Nephron progenitor cell (in vitro differentiated cells): Measurements from ENCODE around the gene KIRREL3.

ENCODE experiments used
- DNase-seq: peaks from one replicate; pipeline ENCODE4 v3.0.0; 2021
- H3K27ac Mint-ChIP-seq: 2 replicates; pipeline ENCODE4 v1.8.0; 2021; ENCODE audit warnings: mild to moderate bottlenecking, moderate library complexity, mixed read lengths
- H3K27me3 Mint-ChIP-seq: 2 replicates; pipeline ENCODE4 v1.8.0; 2021; ENCODE audit warnings: mild to moderate bottlenecking, low read depth, mixed read lengths; ENCODE audit not compliant: poor library complexity
- H3K36me3 Mint-ChIP-seq: 2 replicates; pipeline ENCODE4 v1.8.0; 2021; ENCODE audit warnings: low read depth, mixed read lengths
- H3K4me1 Mint-ChIP-seq: 2 replicates; pipeline ENCODE4 v1.8.0; 2021; ENCODE audit warnings: mixed read lengths
- H3K4me3 Mint-ChIP-seq: 2 replicates; pipeline ENCODE4 v1.8.0; 2021; ENCODE audit warnings: mild to moderate bottlenecking, moderate library complexity, mixed read lengths
- H3K9me3 Mint-ChIP-seq: 2 replicates; pipeline ENCODE4 v1.8.0; 2021; ENCODE audit warnings: mild to moderate bottlenecking, moderate library complexity, mixed read lengths
- TF ChIP-seq, protein P1 (sequence below): fragments of 200-600 bp; sonication (generic); IDR thresholded peaks from 2 replicates; pipeline ENCODE4 v1.5.0; 2021; ENCODE audit warnings: antibody characterized with exemption

Gene KIRREL3

DNA sequence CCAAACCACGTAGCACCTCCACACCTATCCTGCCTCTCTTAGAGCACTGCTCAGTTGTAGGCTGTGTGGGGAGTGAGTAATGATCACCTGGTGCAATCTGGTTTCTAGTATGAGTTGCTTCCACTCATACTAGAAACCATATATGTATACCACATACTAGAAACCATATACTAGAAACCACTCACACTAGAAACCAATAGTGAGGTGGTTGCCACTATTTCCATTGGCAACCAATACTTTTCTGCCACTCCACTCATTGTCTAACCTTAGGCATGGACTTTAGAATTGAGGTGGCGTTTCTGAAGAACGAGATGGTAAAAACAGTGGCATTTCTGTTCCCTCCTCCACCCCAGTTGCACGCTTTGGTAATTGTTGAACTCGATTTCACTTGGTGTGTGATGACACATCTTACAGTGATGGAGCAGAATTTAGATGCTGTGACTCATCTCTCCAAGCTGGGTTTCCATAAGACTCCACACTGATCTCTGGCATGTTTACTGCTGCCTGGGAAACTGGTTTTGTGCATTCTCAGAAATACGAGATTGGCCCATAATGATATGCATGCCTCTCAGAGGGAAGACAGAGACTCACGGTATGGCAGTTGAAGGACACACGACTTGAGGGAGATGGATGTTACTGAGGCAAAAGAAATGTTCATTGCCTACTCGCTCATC, 82.9 kb downstream of the KIRREL3 start:
- peaks cover 3% of the 10 kb centered on the region for H3K27me3 Mint-ChIP-seq
- peaks cover 5% of the 10 kb centered on the region for H3K4me1 Mint-ChIP-seq
- no peak for DNase-seq
- H3K9me3 Mint-ChIP-seq = no peaks in the 10 kb centered on the region
- TF ChIP-seq, protein P1, sequence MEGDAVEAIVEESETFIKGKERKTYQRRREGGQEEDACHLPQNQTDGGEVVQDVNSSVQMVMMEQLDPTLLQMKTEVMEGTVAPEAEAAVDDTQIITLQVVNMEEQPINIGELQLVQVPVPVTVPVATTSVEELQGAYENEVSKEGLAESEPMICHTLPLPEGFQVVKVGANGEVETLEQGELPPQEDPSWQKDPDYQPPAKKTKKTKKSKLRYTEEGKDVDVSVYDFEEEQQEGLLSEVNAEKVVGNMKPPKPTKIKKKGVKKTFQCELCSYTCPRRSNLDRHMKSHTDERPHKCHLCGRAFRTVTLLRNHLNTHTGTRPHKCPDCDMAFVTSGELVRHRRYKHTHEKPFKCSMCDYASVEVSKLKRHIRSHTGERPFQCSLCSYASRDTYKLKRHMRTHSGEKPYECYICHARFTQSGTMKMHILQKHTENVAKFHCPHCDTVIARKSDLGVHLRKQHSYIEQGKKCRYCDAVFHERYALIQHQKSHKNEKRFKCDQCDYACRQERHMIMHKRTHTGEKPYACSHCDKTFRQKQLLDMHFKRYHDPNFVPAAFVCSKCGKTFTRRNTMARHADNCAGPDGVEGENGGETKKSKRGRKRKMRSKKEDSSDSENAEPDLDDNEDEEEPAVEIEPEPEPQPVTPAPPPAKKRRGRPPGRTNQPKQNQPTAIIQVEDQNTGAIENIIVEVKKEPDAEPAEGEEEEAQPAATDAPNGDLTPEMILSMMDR = no peak
- no peak overlapping the region for H3K4me3 Mint-ChIP-seq
- no peak overlapping the region for H3K27ac Mint-ChIP-seq
- no peaks in the 10 kb centered on the region for H3K36me3 Mint-ChIP-seq

DNA sequence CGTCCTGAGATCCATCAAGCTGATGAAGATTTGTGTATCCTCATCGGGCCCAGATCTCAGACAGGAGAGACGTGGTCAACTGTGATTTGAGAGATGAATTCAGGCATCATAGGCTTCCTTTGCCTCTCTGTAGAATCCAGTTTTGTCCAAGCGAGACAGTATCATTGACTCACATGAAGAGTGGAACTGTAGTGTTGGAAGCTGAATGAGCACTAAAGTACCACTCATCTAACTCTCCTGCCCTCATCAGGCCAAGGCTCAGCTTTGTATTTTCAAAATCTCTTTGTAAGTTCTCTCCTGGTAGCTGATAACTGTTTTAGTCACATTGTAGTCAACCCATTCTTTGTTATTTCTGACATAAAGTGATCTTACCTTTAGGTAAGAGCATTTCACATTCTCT, 85.1 kb downstream of the KIRREL3 start:
- Mint-ChIP-seq H3K4me1 (peaks cover 5% of the 10 kb centered on the region), H3K27me3 (peaks cover 3% of the 10 kb centered on the region), H3K9me3 (no peaks in the 10 kb centered on the region), H3K4me3 (no peak overlapping the region), H3K36me3 (no peaks in the 10 kb centered on the region), H3K27ac (no peak overlapping the region)
- DNase-seq = no peak
- TF ChIP-seq, protein P1 = no peak

GRCh38 chr11:126914941-126915340, 85.6 kb downstream of the KIRREL3 start:
- Mint-ChIP-seq H3K4me1 (peaks cover 5% of the 10 kb centered on the region), H3K27me3 (peaks cover 6% of the 10 kb centered on the region), H3K9me3 (no peaks in the 10 kb centered on the region), H3K27ac (no peak overlapping the region), H3K4me3 (no peak overlapping the region), H3K36me3 (no peaks in the 10 kb centered on the region)
- TF ChIP-seq, protein P1 = no peak
- no peak for DNase-seq

DNA sequence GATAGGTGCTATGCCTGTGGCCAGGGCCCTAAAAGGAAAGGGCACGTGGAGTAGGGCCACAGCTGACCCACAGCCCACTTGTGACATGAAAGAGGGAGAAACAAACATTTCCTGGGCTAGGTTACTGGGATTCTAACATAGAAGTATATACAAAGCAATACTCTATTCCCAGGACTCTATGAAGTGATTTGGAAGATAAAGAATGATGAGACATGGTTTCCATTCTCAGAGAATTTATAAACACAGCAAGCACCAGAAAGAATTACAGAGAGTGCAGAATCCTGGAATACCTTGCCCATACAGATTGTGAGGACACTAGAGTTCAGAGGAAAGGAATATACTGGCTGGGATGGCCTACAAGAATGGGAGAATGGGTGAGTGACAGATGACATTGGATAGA, 86.4 kb downstream of the KIRREL3 start:
- H3K9me3 Mint-ChIP-seq = no peaks in the 10 kb centered on the region
- TF ChIP-seq, protein P1 = no peak
- H3K27me3 Mint-ChIP-seq = peaks cover 7% of the 10 kb centered on the region
- H3K27ac Mint-ChIP-seq = no peak overlapping the region
- no peak overlapping the region for H3K4me3 Mint-ChIP-seq
- H3K36me3 Mint-ChIP-seq = no peaks in the 10 kb centered on the region
- peaks cover 5% of the 10 kb centered on the region for H3K4me1 Mint-ChIP-seq
- DNase-seq = no peak

DNA sequence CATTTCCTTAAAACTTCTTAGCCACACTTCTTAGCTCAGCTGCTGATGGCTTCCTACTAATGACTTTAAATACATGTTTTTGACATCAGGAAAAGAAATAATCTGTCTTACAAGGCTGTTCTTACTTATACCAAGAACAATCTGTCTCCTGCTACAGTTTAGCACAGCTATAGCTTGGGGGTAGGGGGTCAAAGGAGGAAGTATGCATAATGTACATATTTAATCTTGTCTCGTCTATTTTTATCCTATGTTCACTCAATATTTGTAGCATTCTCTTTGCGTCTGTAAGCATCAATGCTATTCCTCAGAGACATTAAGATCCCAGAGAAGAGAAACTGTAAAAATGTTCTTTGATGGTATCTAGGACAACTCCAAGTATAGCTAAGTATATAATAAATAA, 96.0 kb downstream of the KIRREL3 start:
- no peaks in the 10 kb centered on the region for H3K9me3 Mint-ChIP-seq
- TF ChIP-seq, protein P1 = no peak
- no peaks in the 10 kb centered on the region for H3K36me3 Mint-ChIP-seq
- no peak for DNase-seq
- no peaks in the 10 kb centered on the region for H3K4me1 Mint-ChIP-seq
- H3K4me3 Mint-ChIP-seq = no peak overlapping the region
- H3K27me3 Mint-ChIP-seq = peaks cover 11% of the 10 kb centered on the region
- no peak overlapping the region for H3K27ac Mint-ChIP-seq

DNA sequence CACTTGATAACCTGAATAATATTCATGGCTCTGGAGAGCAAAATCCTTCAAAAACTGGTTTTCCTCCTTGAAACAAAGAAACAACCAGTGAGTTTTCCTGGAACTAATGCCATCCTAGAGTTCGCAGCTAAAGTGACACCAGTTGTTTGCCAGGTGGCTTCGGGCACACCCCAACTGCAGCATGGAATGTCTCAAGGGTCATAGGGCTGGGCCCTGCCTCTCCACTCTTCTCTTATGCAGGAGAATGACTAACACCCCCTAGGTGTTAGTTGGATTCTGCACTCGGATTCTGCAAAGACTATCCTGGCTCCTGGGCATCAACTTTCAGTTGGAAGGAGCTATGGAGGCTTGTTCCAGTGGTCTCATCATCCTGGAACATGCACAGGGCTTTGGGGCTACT, 98.8 kb downstream of the KIRREL3 start:
- peaks cover 7% of the 10 kb centered on the region for H3K27me3 Mint-ChIP-seq
- peaks cover 7% of the 10 kb centered on the region for H3K9me3 Mint-ChIP-seq
- TF ChIP-seq, protein P1 = no peak
- H3K36me3 Mint-ChIP-seq = peaks cover 2% of the 10 kb centered on the region
- no peak for DNase-seq
- H3K4me1 Mint-ChIP-seq = peaks cover 7% of the 10 kb centered on the region
- no peak overlapping the region for H3K27ac Mint-ChIP-seq
- no peak overlapping the region for H3K4me3 Mint-ChIP-seq
